ENCODE data around the gene LPA. TPM values are rescaled to one million over a fixed set of nuclear protein-coding genes. Genes with fewer than 3 reads are reported as not detected.
"Not testable (repeated sequence)": the region's sequence is repeated elsewhere in the genome, so short reads cannot be mapped to it uniquely, and the experiment has no call there.

Gene LPA
- total RNA-seq, 1 donor from 2014 or later, result not detected

- DNase-seq (ENCODE audit: low read depth), result no peak
- TF ChIP-seq CTCF (conservative IDR thresholded peaks at IDR 0.05; ENCODE audit: low read depth, low read length), result no peak
Measured at GRCh38 chr6:160595838-160596832, 67.9 kb downstream of the LPA start.

GRCh38 chr6:160595297-160595696 lies 68.8 kb downstream of the LPA start:
- H3K4me3 ChIP-seq (ENCODE audit: low read depth, low read length); DNase-seq (ENCODE audit: low read depth): not testable (repeated sequence)

More at GRCh38 chr6:160595838-160596832, 67.9 kb downstream of the LPA start:
- no peak overlapping the region for H3K4me3 ChIP-seq (ENCODE audit: low read depth, low read length)

DNA sequence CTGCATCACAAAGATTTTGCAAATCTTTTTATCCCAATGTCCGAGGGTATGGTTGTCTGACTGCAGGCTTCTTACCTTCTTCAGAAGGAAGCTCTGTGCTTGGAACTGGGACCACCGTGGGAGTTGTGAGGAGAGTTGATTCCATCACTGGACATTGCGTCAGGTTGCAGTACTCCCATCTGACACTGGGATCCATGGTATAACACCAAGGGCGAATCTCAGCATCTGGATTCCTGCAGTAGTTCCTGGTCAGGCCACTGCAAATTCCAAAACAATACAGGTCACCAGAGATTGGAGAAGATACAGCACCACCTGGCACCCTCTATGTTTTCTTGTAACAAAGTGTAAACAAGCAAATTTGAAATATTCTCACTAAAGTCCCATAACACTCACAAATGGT lies 77.7 kb downstream of the LPA start:
- no peak for DNase-seq (ENCODE audit: low read depth)
- no peak overlapping the region for H3K4me3 ChIP-seq (ENCODE audit: low read depth, low read length)
- TF ChIP-seq CTCF (conservative IDR thresholded peaks at IDR 0.05; ENCODE audit: low read depth, low read length), result no peak

DNA sequence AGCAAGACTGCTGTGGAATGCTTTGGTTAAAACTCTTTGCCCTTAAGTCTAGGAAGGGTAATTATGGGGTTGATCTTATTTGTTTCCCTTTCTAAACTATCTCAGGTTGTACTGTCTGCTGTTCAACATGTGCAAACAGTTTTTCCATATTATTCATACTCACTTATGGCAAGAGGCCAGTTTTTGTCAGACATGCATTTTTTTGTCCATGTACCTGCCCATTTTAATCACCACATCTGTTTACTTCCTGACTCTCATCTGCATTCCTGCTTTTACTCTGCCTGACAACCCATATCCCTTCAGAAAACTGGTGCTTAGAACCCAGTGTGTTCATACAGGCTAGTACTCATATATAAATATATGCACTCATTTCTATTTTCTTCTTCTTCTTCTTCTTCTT lies 80.3 kb downstream of the LPA start:
- TF ChIP-seq CTCF (conservative IDR thresholded peaks at IDR 0.05; ENCODE audit: low read depth, low read length), result no peak
- DNase-seq (ENCODE audit: low read depth), result no peak
- no peak overlapping the region for H3K4me3 ChIP-seq (ENCODE audit: low read depth, low read length)

DNA sequence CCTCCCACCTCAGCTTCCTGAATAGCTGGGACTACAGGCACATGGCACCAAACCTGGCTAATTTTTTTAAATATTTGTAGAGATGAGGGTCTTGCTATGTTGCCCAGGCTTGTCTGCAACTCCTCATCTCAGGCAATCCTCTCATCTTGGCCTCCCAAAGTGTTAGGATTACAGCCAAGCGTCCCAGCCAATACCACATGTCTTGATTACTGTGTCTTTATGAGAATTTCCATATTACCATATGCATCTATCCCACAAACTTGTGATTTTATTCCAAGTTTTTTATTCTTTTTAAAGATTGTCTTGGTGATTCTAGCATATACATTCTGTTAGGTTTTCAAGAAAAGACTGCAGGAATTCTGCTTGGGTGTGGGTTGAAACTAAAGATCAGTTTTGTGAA lies 82.7 kb downstream of the LPA start:
- DNase-seq (ENCODE audit: low read depth), result no peak
- TF ChIP-seq CTCF (conservative IDR thresholded peaks at IDR 0.05; ENCODE audit: low read depth, low read length), result no peak
- no peak overlapping the region for H3K4me3 ChIP-seq (ENCODE audit: low read depth, low read length)

GRCh38 chr6:160578515-160578914 lies 85.6 kb downstream of the LPA start:
- DNase-seq (ENCODE audit: low read depth); H3K4me3 ChIP-seq (ENCODE audit: low read depth, low read length): not testable (repeated sequence)

DNA sequence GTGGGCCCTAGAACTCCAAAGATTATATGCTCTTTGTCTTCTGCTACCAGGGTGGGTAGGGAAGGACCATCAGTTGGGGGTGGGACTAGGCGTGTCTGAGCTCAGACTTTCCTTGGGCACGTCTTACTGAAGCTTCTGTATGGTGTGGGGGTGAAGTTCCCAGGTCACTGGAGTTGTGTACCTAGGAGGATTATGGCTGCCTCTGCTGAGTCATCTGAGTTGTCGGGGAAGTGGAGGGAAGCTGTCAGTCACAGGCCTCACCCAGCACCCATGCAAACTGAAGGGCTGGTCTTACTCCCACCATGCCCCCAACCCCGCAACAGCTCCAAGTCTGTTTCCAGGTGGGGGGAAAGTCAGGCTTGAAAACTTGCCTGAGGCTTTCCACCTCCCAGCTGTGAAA lies 90.1 kb downstream of the LPA start:
- TF ChIP-seq CTCF (conservative IDR thresholded peaks at IDR 0.05; ENCODE audit: low read depth, low read length), result no peak
- no peak overlapping the region for H3K4me3 ChIP-seq (ENCODE audit: low read depth, low read length)
- DNase-seq (ENCODE audit: low read depth), result no peak

GRCh38 chr6:160571201-160571600 lies 92.9 kb downstream of the LPA start:
- not testable (repeated sequence) for DNase-seq (ENCODE audit: low read depth); H3K4me3 ChIP-seq (ENCODE audit: low read depth, low read length)

Data from epithelial cell of proximal tubule (primary cell).